ENCODE measurements around the gene MED6. TPM values are rescaled to one million over a fixed set of nuclear protein-coding genes. Genes with fewer than 3 reads are reported as not detected.
A peak's percentile ranks its signal among the peaks of the same experiment; 100 is the strongest.

The MED6 gene
- total and polyA plus RNA-seq, 2 donors (not counting 1 experiment from before 2014, with no cell fraction given), result 26.6 to 46.1 TPM

DNA sequence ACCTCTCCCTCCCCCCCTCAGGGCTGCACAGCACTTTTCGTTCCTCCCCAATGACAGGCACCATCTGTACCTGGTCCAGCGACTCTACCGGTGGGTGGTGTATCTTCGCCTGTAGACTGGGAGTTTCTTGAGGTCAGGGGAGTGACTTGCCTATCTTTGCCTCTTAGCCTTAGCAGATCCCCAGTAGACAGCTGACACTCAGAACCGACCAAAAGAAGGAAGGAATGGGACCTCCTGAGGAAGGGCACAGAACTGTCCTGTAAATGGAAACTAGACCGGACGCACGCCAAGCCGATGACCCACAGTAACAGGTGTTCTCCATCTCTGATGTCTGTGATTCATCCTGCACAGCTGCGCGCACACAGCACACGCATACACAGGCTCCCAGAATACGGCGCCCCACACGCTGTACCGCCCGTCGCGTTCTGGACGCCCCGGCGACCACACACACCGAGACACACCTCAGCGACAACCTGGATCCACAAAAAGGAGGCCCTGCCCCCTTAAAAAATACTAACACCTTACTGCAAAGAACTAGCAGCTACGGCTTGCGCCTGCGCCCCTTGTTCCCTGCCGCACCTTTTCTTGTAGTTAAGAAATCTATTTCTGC, 40.6 kb upstream of the MED6 start:
- Histone ChIP-seq H3K27ac (ENCODE audit: insufficient read depth, low read length) (no peak overlapping the region), H3K36me3 (ENCODE audit: control insufficient read depth, insufficient read depth, low read length) (no peaks in the 10 kb centered on the region), H2AFZ (ENCODE audit: low read length) (no peak overlapping the region), H3K9ac (ENCODE audit: insufficient read depth, low read length) (no peak overlapping the region), H4K20me1 (ENCODE audit: control insufficient read depth, extremely low read depth, insufficient read depth, low read length) (no peaks in the 10 kb centered on the region), H3K27me3 (ENCODE audit: control insufficient read depth, insufficient read depth, low read length) (peaks cover 32% of the 10 kb centered on the region), H3K9me3 (ENCODE audit: control insufficient read depth, insufficient read depth, low read depth, low read length) (no peaks in the 10 kb centered on the region), H3K4me1 (ENCODE audit: control insufficient read depth, extremely low read depth, insufficient read depth, low read length) (no peaks in the 10 kb centered on the region), H3K4me2 (ENCODE audit: extremely low read depth, insufficient read depth, low read length) (peak overlapping the region; percentile 71), H3K79me2 (ENCODE audit: control insufficient read depth, insufficient read depth, low read length) (no peaks in the 10 kb centered on the region), H3K4me3 (replicated peaks in 1 of 4; ENCODE audit: control extremely low read depth in 1 of 4, insufficient read depth in 1 of 4, low read depth in 3 of 4, low read length in 4 of 4) (peak overlapping the region; percentile 33 to 54 (median 46))
- TF ChIP-seq EZH2 (IDR thresholded peaks at IDR 0.05; ENCODE audit: low read length, missing control alignments), result peak; percentile 75
- TF ChIP-seq, protein P1, sequence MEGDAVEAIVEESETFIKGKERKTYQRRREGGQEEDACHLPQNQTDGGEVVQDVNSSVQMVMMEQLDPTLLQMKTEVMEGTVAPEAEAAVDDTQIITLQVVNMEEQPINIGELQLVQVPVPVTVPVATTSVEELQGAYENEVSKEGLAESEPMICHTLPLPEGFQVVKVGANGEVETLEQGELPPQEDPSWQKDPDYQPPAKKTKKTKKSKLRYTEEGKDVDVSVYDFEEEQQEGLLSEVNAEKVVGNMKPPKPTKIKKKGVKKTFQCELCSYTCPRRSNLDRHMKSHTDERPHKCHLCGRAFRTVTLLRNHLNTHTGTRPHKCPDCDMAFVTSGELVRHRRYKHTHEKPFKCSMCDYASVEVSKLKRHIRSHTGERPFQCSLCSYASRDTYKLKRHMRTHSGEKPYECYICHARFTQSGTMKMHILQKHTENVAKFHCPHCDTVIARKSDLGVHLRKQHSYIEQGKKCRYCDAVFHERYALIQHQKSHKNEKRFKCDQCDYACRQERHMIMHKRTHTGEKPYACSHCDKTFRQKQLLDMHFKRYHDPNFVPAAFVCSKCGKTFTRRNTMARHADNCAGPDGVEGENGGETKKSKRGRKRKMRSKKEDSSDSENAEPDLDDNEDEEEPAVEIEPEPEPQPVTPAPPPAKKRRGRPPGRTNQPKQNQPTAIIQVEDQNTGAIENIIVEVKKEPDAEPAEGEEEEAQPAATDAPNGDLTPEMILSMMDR (conservative IDR thresholded peaks at IDR 0.05 in 1 of 2, IDR thresholded peaks at IDR 0.05 in 1 of 2; ENCODE audit: low read depth in 1 of 2, low read length in 2 of 2), result no peak
- peak; percentile 30 to 51 for DNase-seq (ENCODE audit: low read depth in 2 of 2)

DNA sequence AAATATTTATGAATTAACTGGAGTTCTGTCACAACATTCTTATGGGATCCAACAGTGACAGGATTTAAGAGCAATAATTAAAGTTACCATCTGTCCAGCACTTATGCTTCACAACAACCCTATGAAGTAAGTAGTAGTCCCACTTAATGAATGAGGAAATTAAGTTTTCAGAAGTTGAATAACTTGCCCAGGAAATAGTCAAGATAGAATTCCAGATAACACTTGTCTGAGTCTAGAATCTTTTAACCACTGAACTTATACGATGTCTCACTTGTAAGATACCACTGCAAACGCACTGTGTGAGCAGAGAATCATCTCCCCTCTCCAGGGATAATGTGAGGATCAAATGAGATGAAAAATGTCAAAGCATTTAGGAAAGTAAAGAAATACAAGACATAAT, 38.0 kb upstream of the MED6 start:
- Histone ChIP-seq H3K9ac (ENCODE audit: insufficient read depth, low read length) (no peak overlapping the region), H3K27me3 (ENCODE audit: control insufficient read depth, insufficient read depth, low read length) (peaks cover 25% of the 10 kb centered on the region), H3K79me2 (ENCODE audit: control insufficient read depth, insufficient read depth, low read length) (no peaks in the 10 kb centered on the region), H3K9me3 (ENCODE audit: control insufficient read depth, insufficient read depth, low read depth, low read length) (no peaks in the 10 kb centered on the region), H3K27ac (ENCODE audit: insufficient read depth, low read length) (no peak overlapping the region), H3K4me1 (ENCODE audit: control insufficient read depth, extremely low read depth, insufficient read depth, low read length) (no peaks in the 10 kb centered on the region), H3K36me3 (ENCODE audit: control insufficient read depth, insufficient read depth, low read length) (no peaks in the 10 kb centered on the region), H3K4me2 (ENCODE audit: extremely low read depth, insufficient read depth, low read length) (no peak overlapping the region), H3K4me3 (replicated peaks in 1 of 4; ENCODE audit: control extremely low read depth in 1 of 4, insufficient read depth in 1 of 4, low read depth in 3 of 4, low read length in 4 of 4) (no peak overlapping the region), H2AFZ (ENCODE audit: low read length) (no peak overlapping the region), H4K20me1 (ENCODE audit: control insufficient read depth, extremely low read depth, insufficient read depth, low read length) (no peaks in the 10 kb centered on the region)
- no peak for DNase-seq (ENCODE audit: low read depth in 2 of 2)
- TF ChIP-seq EZH2 (IDR thresholded peaks at IDR 0.05; ENCODE audit: low read length, missing control alignments), result no peak
- TF ChIP-seq, protein P1 (conservative IDR thresholded peaks at IDR 0.05 in 1 of 2, IDR thresholded peaks at IDR 0.05 in 1 of 2; ENCODE audit: low read depth in 1 of 2, low read length in 2 of 2), result no peak

DNA sequence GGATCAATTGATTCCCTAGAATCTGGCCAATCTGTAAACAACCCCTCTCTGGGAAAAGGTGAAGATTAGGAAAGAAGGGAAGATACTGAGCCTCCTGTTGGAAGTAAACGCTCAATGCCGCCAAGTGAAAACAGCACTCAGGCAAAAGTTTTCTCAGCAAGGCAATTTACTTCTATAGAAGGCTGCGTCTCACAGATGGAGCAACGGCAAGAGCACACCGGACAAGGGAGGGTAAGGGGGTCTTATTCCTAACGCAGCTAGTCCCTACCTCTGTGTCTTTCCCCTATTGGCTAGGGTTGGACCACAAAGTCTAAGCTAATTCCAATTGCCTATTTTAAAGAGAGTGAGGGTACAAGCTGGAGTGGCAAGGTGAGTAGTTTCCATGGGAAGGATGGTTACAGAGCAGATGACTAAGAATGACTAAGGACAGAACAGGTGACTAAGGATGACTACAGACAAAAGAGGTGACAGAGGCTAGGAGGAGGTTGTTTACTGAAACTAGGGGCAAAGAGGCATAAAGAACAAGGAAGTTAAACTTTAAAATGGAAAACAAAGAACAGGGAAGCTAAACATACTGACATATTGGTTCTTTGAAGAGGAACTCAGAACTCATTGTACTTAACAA, 35.6 kb upstream of the MED6 start:
- H3K4me2 ChIP-seq (ENCODE audit: extremely low read depth, insufficient read depth, low read length), result no peak overlapping the region
- no peaks in the 10 kb centered on the region for H3K9me3 ChIP-seq (ENCODE audit: control insufficient read depth, insufficient read depth, low read depth, low read length)
- H3K4me1 ChIP-seq (ENCODE audit: control insufficient read depth, extremely low read depth, insufficient read depth, low read length), result no peaks in the 10 kb centered on the region
- no peaks in the 10 kb centered on the region for H3K79me2 ChIP-seq (ENCODE audit: control insufficient read depth, insufficient read depth, low read length)
- no peak overlapping the region for H3K9ac ChIP-seq (ENCODE audit: insufficient read depth, low read length)
- TF ChIP-seq, protein P1 (conservative IDR thresholded peaks at IDR 0.05 in 1 of 2, IDR thresholded peaks at IDR 0.05 in 1 of 2; ENCODE audit: low read depth in 1 of 2, low read length in 2 of 2), result no peak
- no peak for TF ChIP-seq EZH2 (IDR thresholded peaks at IDR 0.05; ENCODE audit: low read length, missing control alignments)
- no peak overlapping the region for H3K27ac ChIP-seq (ENCODE audit: insufficient read depth, low read length)
- H2AFZ ChIP-seq (ENCODE audit: low read length), result no peak overlapping the region
- no peak for DNase-seq (ENCODE audit: low read depth in 2 of 2)
- no peak overlapping the region for H3K4me3 ChIP-seq (replicated peaks in 1 of 4; ENCODE audit: control extremely low read depth in 1 of 4, insufficient read depth in 1 of 4, low read depth in 3 of 4, low read length in 4 of 4)
- H3K36me3 ChIP-seq (ENCODE audit: control insufficient read depth, insufficient read depth, low read length), result no peaks in the 10 kb centered on the region
- no peaks in the 10 kb centered on the region for H4K20me1 ChIP-seq (ENCODE audit: control insufficient read depth, extremely low read depth, insufficient read depth, low read length)
- peaks cover 12% of the 10 kb centered on the region for H3K27me3 ChIP-seq (ENCODE audit: control insufficient read depth, insufficient read depth, low read length)
